Epithelial cell of esophagus (primary cell): ENCODE measurements around the gene MTHFS.
"Not testable (repeated sequence)": the region's sequence is repeated elsewhere in the genome, so short reads cannot be mapped to it uniquely, and the experiment has no call there.

Source experiments
- DNase-seq: peaks from one replicate; pipeline ENCODE4 v3.0.0; 2010; ENCODE audit warnings: low read depth
- H3K4me3 ChIP-seq: 2 replicates; pipeline ENCODE4 v1.5.1; 2011; ENCODE audit warnings: mild to moderate bottlenecking, low read length, control low read depth
- TF ChIP-seq, protein P1 (sequence below): IDR thresholded peaks from 2 replicates; pipeline ENCODE4 v1.5.1; 2011; ENCODE audit warnings: low read depth, mild to moderate bottlenecking, low read length, control low read depth, inconsistent platforms; ENCODE audit not compliant: insufficient read depth; ENCODE audit errors: missing control alignments

The MTHFS gene

GRCh38 chr15:79896634-79897379 is at the start of gene MTHFS:
Gene MTHFS (minus strand): TSS chr15:79897014. CDS start chr15:79896988, 26 bp downstream.
- DNase-seq, result peak; percentile 76
- H3K4me3 ChIP-seq, result peak within 1 kb of the TSS; percentile 68
- TF ChIP-seq, protein P1, sequence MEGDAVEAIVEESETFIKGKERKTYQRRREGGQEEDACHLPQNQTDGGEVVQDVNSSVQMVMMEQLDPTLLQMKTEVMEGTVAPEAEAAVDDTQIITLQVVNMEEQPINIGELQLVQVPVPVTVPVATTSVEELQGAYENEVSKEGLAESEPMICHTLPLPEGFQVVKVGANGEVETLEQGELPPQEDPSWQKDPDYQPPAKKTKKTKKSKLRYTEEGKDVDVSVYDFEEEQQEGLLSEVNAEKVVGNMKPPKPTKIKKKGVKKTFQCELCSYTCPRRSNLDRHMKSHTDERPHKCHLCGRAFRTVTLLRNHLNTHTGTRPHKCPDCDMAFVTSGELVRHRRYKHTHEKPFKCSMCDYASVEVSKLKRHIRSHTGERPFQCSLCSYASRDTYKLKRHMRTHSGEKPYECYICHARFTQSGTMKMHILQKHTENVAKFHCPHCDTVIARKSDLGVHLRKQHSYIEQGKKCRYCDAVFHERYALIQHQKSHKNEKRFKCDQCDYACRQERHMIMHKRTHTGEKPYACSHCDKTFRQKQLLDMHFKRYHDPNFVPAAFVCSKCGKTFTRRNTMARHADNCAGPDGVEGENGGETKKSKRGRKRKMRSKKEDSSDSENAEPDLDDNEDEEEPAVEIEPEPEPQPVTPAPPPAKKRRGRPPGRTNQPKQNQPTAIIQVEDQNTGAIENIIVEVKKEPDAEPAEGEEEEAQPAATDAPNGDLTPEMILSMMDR, result peak; percentile 18

GRCh38 chr15:79944622-79945021 is 47.8 kb upstream of the MTHFS start:
- DNase-seq, result no peak
- TF ChIP-seq, protein P1, result no peak
- H3K4me3 ChIP-seq, result no peak overlapping the region

DNA sequence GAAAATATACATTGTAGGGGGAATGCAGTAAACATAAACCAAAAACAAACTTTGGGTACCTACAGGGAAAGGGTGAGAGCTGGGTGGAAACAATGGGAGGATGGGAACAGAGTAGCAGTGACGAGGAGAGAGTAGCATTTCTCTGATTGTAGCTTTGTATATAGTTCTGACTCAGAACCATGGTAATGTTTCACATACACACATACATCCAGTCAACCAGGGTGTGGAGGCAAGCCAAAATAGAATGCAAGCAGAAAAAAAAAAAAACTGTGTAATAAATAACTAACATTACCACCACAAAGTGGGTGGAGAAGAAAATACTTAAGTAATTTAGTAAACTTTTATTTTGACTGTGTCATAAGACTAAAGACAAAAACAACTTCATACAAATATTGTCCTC is 47.0 kb upstream of the MTHFS start:
- peak; percentile 57 for DNase-seq
- H3K4me3 ChIP-seq, result no peak overlapping the region
- TF ChIP-seq, protein P1, result no peak

- DNase-seq, result peak; percentile 27
- TF ChIP-seq, protein P1, result no peak
- no peak overlapping the region for H3K4me3 ChIP-seq
Observed at GRCh38 chr15:79942741-79943481, 46.1 kb upstream of the MTHFS start.

DNA sequence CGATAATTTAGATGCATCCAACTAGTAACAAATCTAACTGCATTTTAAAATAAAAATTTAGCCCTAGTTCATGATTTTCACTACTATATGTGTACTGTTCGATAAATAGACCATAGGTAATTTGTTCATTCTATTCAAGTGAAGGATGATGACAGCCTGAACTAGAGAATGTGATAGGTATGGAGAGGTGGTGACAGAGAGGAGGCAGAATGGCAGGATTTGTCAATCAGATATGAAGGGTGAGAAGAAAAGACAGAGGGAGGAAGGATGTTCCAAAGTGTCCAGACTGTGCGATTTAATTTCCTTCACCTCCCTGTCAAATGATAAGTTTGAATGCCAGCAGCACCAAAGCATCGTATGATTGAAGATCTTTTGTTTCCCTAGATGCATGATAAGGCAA is 42.6 kb upstream of the MTHFS start:
- TF ChIP-seq, protein P1, result no peak
- DNase-seq, result no peak
- no peak overlapping the region for H3K4me3 ChIP-seq

DNA sequence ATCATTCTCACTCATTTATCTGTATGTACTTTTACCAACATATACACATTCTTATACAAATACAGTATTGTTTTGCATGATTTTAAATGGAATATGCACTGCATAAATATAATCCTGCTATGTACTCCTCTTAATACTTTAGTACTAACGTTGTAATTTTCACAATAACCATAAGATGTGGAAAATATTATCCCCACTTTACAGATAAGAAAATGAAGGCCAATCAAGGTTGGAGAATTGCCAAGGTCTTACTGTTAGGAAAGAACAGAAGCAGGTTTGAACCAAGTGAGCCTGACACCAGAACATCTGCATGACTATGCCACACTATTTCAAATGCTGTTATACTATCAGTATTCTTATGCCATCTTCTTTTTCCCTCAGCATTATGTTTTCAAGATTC is 41.3 kb upstream of the MTHFS start:
- TF ChIP-seq, protein P1, result no peak
- no peak for DNase-seq
- no peak overlapping the region for H3K4me3 ChIP-seq

GRCh38 chr15:79935556-79936201 is 38.9 kb upstream of the MTHFS start:
- not testable (repeated sequence) for DNase-seq, H3K4me3 ChIP-seq
